Heart right ventricle (tissue), 16 donors: ENCODE results near the gene CRNN. TPM values are rescaled to one million over a fixed set of nuclear protein-coding genes. Genes with fewer than 3 reads are reported as not detected.

Experiments
- ATAC-seq, 8 donors: fragments of 200-7000 bp; cut with Tn5 transposase; one replicate each; pipeline ENCODE4 v1.9.1; 2020; ENCODE audit warnings: mild to moderate bottlenecking in 8 of 8, moderate library complexity in 8 of 8, moderate number of reproducible peaks in 1 of 8
- DNase-seq, 2 donors: peaks; one replicate each; pipeline ENCODE4 v3.0.0-alpha.2; 2020
- H3K27ac ChIP-seq, 10 donors: fragments of 200-600 bp; sonication (generic) in 2 of 10; one replicate each; pipeline versions ENCODE4 v1.5.0 to v1.8.0; 2020 to 2022; ENCODE audit warnings: mild to moderate bottlenecking in 3 of 10
- H3K27me3 ChIP-seq, 7 donors: fragments of 200-600 bp; one replicate each; pipeline ENCODE4 v1.8.0; 2021 to 2022; ENCODE audit warnings: mild to moderate bottlenecking in 2 of 7
- H3K36me3 ChIP-seq, 9 donors: fragments of 200-600 bp; sonication (generic) in 1 of 9; one replicate each; pipeline versions ENCODE4 v1.5.0 to v1.8.0; 2020 to 2022; ENCODE audit warnings: mild to moderate bottlenecking in 2 of 9
- H3K4me1 ChIP-seq, 9 donors: fragments of 200-600 bp; sonication (generic) in 1 of 9; one replicate each; pipeline versions ENCODE4 v1.5.0 to v1.8.0; 2020 to 2022; ENCODE audit warnings: mild to moderate bottlenecking in 4 of 9
- H3K4me3 ChIP-seq, 10 donors: fragments of 200-600 bp; sonication (generic) in 2 of 10; one replicate each; pipeline versions ENCODE4 v1.5.0 to v1.8.0; 2020 to 2022; ENCODE audit warnings: mild to moderate bottlenecking in 7 of 10, moderate library complexity in 2 of 10
- H3K9me3 ChIP-seq, 11 donors: fragments of 200-600 bp in 10 of 11; sonication (generic) in 2 of 11; one replicate each; pipeline versions ENCODE4 v1.5.0 to v1.8.0; 2013 to 2022; ENCODE audit warnings: mild to moderate bottlenecking in 2 of 11, control low read depth in 1 of 11, moderate library complexity in 1 of 11
- CTCF ChIP-seq, 9 donors: fragments of 200-600 bp; sonication (generic) in 2 of 9; IDR thresholded peaks; one replicate each; pipeline versions ENCODE4 v1.5.0 to v1.8.0; 2021 to 2022; ENCODE audit warnings: antibody characterized with exemption in 9 of 9, mild to moderate bottlenecking in 5 of 9, moderate library complexity in 1 of 9
- WGBS, 2 donors: extraction: QIAGEN DNeasy Blood & Tissue Kit; methylation state at CpG; one replicate each; pipeline ENCODE4 v1.1.7; 2013; ENCODE audit warnings: inconsistent platforms in 1 of 2; 5-methylcytosine and 5-hydroxymethylcytosine counted together
- intact Hi-C, 10 donors: fragments of 100-400 bp; cut with DNase I; formaldehyde crosslinking; loops; one replicate each; pipeline versions ENCODE4 v1.11.1 to v1.14.2; 2022
- polyA plus RNA-seq, 2 donors: library from polyadenylated mRNA; stranded (reverse); fragments of 200-250 nt; gene quantifications; one replicate each; pipeline ENCODE4 v1.2.3, GENCODE V29; 2013
- total RNA-seq, 10 donors: library from RNA; stranded (reverse); fragmentation: NEBNext Ultra II Directional in 3 of 10; extraction: Animal tissue kit (Norgen Biotek cat#: 25700) in 3 of 10; gene quantifications; one replicate each; pipeline versions ENCODE4 v1.2.1 to v1.2.4, GENCODE V29; 2021 to 2023
- donor health status: Arrhythmogenic right ventricular cardiomyopathy.
- donor health status: ischemic (EF 13 %, LVEDD 7.1; RV severe dilation, severe dysfunction).
- donor health status: healthy with polysubstance abuse.
- donor health status: DM: no; HTN: yes; CAD: no.
- donor health status: DM: no; HTN: no; CAD: no.
- donor health status: ischemic (EF 25% LVEDD 6.9; RV normal size, moderate dysfunction).
- donor health status: ischemic (EF 25% LVEDD 5.7; RV mildly dilated, moderate dysfunction).
- donor health status: healthy.
- donor health status: DM: yes; HTN: yes; CAD: no.
- donor health status: Ischemic cardiomyopathy.
- donor health status: ischemic (EF 35%, LVEDD 5.7; RV mildly dilated, moderate dysfunction).
- donor health status: nonischemic (EF 11% LVEDD 7.7; RV severe dilation, severe dysfunction).
- donor health status: DM: yes; HTN: yes; CAD: no.
- donor health status: PGD.
- donor health status: ischemic (EF 29% LVEDD 5.4; RV normal size, mild dysfunction).
- donor health status: nonischemic (EF 23%, LVEDD 6.1; RV moderate dilation, normal function).

CRNN gene
- total and polyA plus RNA-seq, 12 donors, result 0.62 TPM; not detected in 11

GRCh38 chr1:152459596-152460528, 45.8 kb upstream of the CRNN start:
- DNase-seq (peak; percentile 55 to 79), ATAC-seq (peak in 7 of 8 donors; percentile 51 to 77 (median 69))
- Histone ChIP-seq H3K27ac (peak overlapping the region in 3 of 10 donors; percentile 12 to 82 (median 16)), H3K4me3 (peak overlapping the region in 4 of 10 donors; percentile 3 to 33 (median 24)), H3K27me3 (peaks cover 0 to 3% (median 0%) of the 10 kb centered on the region in 7 donors), H3K36me3 (no peaks in the 10 kb centered on the region), H3K9me3 (peaks cover 0 to 1% (median 0%) of the 10 kb centered on the region in 11 donors), H3K4me1 (peaks cover 0 to 12% (median 4%) of the 10 kb centered on the region in 9 donors)
- 39 to 41% methylated on average over 8 of the region's 8 CpGs for WGBS, 2 donors
- peak; percentile 66 to 83 (median 77) for TF ChIP-seq CTCF (IDR thresholded peaks at IDR 0.05)
- intact Hi-C loops, result loop anchor here (2.0 to 10.0 kb wide), 10 partner anchors 19 to 408 kb away; no protein-coding TSS in a partner anchor

GRCh38 chr1:152458384-152459185, 44.5 kb upstream of the CRNN start:
- peaks cover 0 to 12% (median 4%) of the 10 kb centered on the region in 9 donors for H3K4me1 ChIP-seq
- no peaks in the 10 kb centered on the region for H3K9me3 ChIP-seq
- H3K4me3 ChIP-seq, result no peak overlapping the region
- intact Hi-C loops, result loop anchor here (1.0 to 10.0 kb wide), 11 partner anchors 18 to 406 kb away; no protein-coding TSS in a partner anchor
- H3K36me3 ChIP-seq, result no peaks in the 10 kb centered on the region
- H3K27me3 ChIP-seq, result peaks cover 0 to 5% (median 0%) of the 10 kb centered on the region in 7 donors
- 29 to 30% methylated on average over 11 of the region's 11 CpGs for WGBS, 2 donors
- ATAC-seq (peak; percentile 72 to 87 (median 80)), DNase-seq (peak; percentile 62 to 75)
- peak; percentile 73 to 93 (median 89) for TF ChIP-seq CTCF (IDR thresholded peaks at IDR 0.05)
- H3K27ac ChIP-seq, result no peak overlapping the region

GRCh38 chr1:152457561-152457960, 43.5 kb upstream of the CRNN start:
- no peaks in the 10 kb centered on the region for H3K36me3 ChIP-seq
- WGBS, 2 donors, result 62 to 81% methylated on average over 2 of the region's 2 CpGs
- intact Hi-C loops, result loop anchor here in 8 of 10 donors (5.0 to 10.0 kb wide), 5 partner anchors 265 to 405 kb away; no protein-coding TSS in a partner anchor

More at GRCh38 chr1:152457561-152457960, 43.5 kb upstream of the CRNN start:
- Histone ChIP-seq H3K4me3 (no peak overlapping the region), H3K27ac (no peak overlapping the region), H3K9me3 (no peaks in the 10 kb centered on the region), H3K4me1 (peaks cover 0 to 12% (median 4%) of the 10 kb centered on the region in 9 donors), H3K27me3 (peaks cover 0 to 5% (median 0%) of the 10 kb centered on the region in 7 donors)
- ATAC-seq (no peak), DNase-seq (no peak)
- no peak for TF ChIP-seq CTCF (IDR thresholded peaks at IDR 0.05)
